H9 (cell line): ENCODE data around the gene AMBRA1. TPM values are rescaled to one million over a fixed set of nuclear protein-coding genes. Genes with fewer than 3 reads are reported as not detected.
A peak's percentile ranks its signal among the peaks of the same experiment; 100 is the strongest.

Experiments
- DNase-seq: peaks from one replicate; pipeline ENCODE4 v3.0.0-alpha.2; 2017
- H2AFZ ChIP-seq: one replicate; pipeline ENCODE4 v1.6.1; 2013; ENCODE audit warnings: mild to moderate bottlenecking, low read length, control low read depth, moderate library complexity
- H2AK5ac ChIP-seq: 2 replicates; pipeline ENCODE4 v1.6.1; 2013; ENCODE audit warnings: low read length, control low read depth, mixed read lengths; ENCODE audit not compliant: insufficient read length
- H2BK120ac ChIP-seq: one replicate; pipeline ENCODE4 v1.6.1; 2013; ENCODE audit warnings: low read depth, mild to moderate bottlenecking, low read length, control low read depth, inconsistent platforms; ENCODE audit not compliant: poor library complexity, severe bottlenecking
- H2BK12ac ChIP-seq: 2 replicates; pipeline ENCODE4 v1.6.1; 2013; ENCODE audit warnings: low read length, control low read depth, mixed read lengths, low read depth; ENCODE audit not compliant: insufficient read length
- H2BK15ac ChIP-seq: 2 replicates; pipeline ENCODE4 v1.6.1; 2013; ENCODE audit warnings: low read depth, low read length, control low read depth
- H2BK20ac ChIP-seq: one replicate; pipeline ENCODE4 v1.6.1; 2013; ENCODE audit warnings: low read depth, mild to moderate bottlenecking, low read length, control low read depth, inconsistent platforms; ENCODE audit not compliant: poor library complexity, severe bottlenecking
- H2BK5ac ChIP-seq: 2 replicates; pipeline ENCODE4 v1.6.1; 2013; ENCODE audit warnings: low read length, control low read depth, mixed read lengths; ENCODE audit not compliant: insufficient read length
- H3K14ac ChIP-seq: 2 replicates; pipeline ENCODE4 v1.6.1; 2013; ENCODE audit warnings: low read length, control low read depth; ENCODE audit not compliant: insufficient read depth
- H3K18ac ChIP-seq: 2 replicates; pipeline ENCODE4 v1.6.1; 2013; ENCODE audit warnings: low read depth, mild to moderate bottlenecking, mixed read lengths, low read length, control low read depth; ENCODE audit not compliant: insufficient read length
- H3K23ac ChIP-seq: 2 replicates; pipeline ENCODE4 v1.6.1; 2013; ENCODE audit warnings: low read length, control low read depth, mixed read lengths, low read depth; ENCODE audit not compliant: insufficient read length
- H3K23me2 ChIP-seq: 2 replicates; pipeline ENCODE4 v1.6.1; 2013; ENCODE audit warnings: low read depth, mild to moderate bottlenecking, mixed read lengths, low read length, control low read depth; ENCODE audit not compliant: insufficient read length, poor library complexity, severe bottlenecking
- H3K27ac ChIP-seq: 2 replicates; pipeline ENCODE4 v1.5.1; 2013; ENCODE audit warnings: low read length, control low read depth, mixed read lengths, low read depth; ENCODE audit not compliant: insufficient read length
- H3K27me3 ChIP-seq: 2 replicates; pipeline ENCODE4 v1.6.1; 2013; ENCODE audit warnings: low read length, control low read depth, inconsistent platforms; ENCODE audit not compliant: insufficient read depth
- H3K4ac ChIP-seq: 2 replicates; pipeline ENCODE4 v1.6.1; 2013; ENCODE audit warnings: low read depth, mild to moderate bottlenecking, control low read depth, inconsistent platforms, low read length, moderate library complexity
- H3K4me1 ChIP-seq: 2 replicates; pipeline ENCODE4 v1.6.1; 2013; ENCODE audit warnings: low read length, control low read depth, inconsistent platforms; ENCODE audit not compliant: insufficient read depth
- H3K4me2 ChIP-seq: 2 replicates; pipeline ENCODE4 v1.6.1; 2013; ENCODE audit warnings: low read length, control low read depth, mixed read lengths; ENCODE audit not compliant: insufficient read length, insufficient read depth
- H3K56ac ChIP-seq: 2 replicates; pipeline ENCODE4 v1.6.1; 2013; ENCODE audit warnings: low read depth, mild to moderate bottlenecking, mixed read lengths, low read length, control low read depth; ENCODE audit not compliant: insufficient read length
- H3K79me1 ChIP-seq: 2 replicates; pipeline ENCODE4 v1.6.1; 2013; ENCODE audit warnings: low read depth, mild to moderate bottlenecking, moderate library complexity, low read length, control low read depth, inconsistent platforms; ENCODE audit not compliant: insufficient read depth, poor library complexity, severe bottlenecking
- H3K79me2 ChIP-seq: 2 replicates; pipeline ENCODE4 v1.6.1; 2013; ENCODE audit warnings: low read length, control low read depth, inconsistent platforms; ENCODE audit not compliant: insufficient read depth
- H3K9ac ChIP-seq: 2 replicates; pipeline ENCODE4 v1.6.1; 2013; ENCODE audit warnings: low read length, control low read depth, mixed read lengths; ENCODE audit not compliant: insufficient read length; ENCODE audit errors: extremely low read depth
- H3K9me3 ChIP-seq: one replicate; pipeline ENCODE4 v1.6.1; 2013; ENCODE audit warnings: low read depth, low read length, inconsistent platforms; ENCODE audit not compliant: control insufficient read depth
- H3T11ph ChIP-seq: one replicate; pipeline ENCODE4 v1.6.1; 2013; ENCODE audit warnings: mild to moderate bottlenecking, low read length, control low read depth, inconsistent platforms
- H4K20me1 ChIP-seq: one replicate; pipeline ENCODE4 v1.6.1; 2013; ENCODE audit not compliant: control insufficient read depth, insufficient read length, insufficient read depth
- H4K5ac ChIP-seq: 2 replicates; pipeline ENCODE4 v1.6.1; 2013; ENCODE audit warnings: low read depth, mild to moderate bottlenecking, mixed read lengths, low read length, control low read depth; ENCODE audit not compliant: insufficient read length
- H4K8ac ChIP-seq: replicated peaks from 2 replicates; pipeline ENCODE4 v1.6.1; 2013; ENCODE audit warnings: low read length, control low read depth, mixed read lengths, low read depth; ENCODE audit not compliant: insufficient read length
- H4K91ac ChIP-seq: 2 replicates; pipeline ENCODE4 v1.6.1; 2013; ENCODE audit warnings: low read depth, mild to moderate bottlenecking, moderate library complexity, mixed read lengths, low read length, control low read depth; ENCODE audit not compliant: insufficient read length
- H3K27ac Mint-ChIP-seq, 3 experiments: 2 replicates in 2 of 3; 3 replicates in 1 of 3; pipeline ENCODE4 v1.8.0; 2020 to 2021; ENCODE audit warnings: mixed read lengths in 3 of 3, mild to moderate bottlenecking in 1 of 3, moderate library complexity in 1 of 3
- H3K27me3 Mint-ChIP-seq: 2 replicates; pipeline ENCODE4 v1.8.0; 2021; ENCODE audit warnings: low read depth, mild to moderate bottlenecking, moderate library complexity, mixed read lengths
- H3K36me3 Mint-ChIP-seq, 3 experiments: 2 replicates in 2 of 3; 3 replicates in 1 of 3; pipeline ENCODE4 v1.8.0; 2020 to 2021; ENCODE audit warnings: low read depth in 3 of 3, mixed read lengths in 3 of 3; ENCODE audit not compliant: insufficient read depth in 1 of 3
- H3K4me1 Mint-ChIP-seq, 2 experiments: 2 replicates each; pipeline ENCODE4 v1.8.0; 2020; ENCODE audit warnings: mixed read lengths in 2 of 2
- H3K4me3 Mint-ChIP-seq, 2 experiments: 2 replicates in 1 of 2; 3 replicates in 1 of 2; pipeline ENCODE4 v1.8.0; 2020 to 2021; ENCODE audit warnings: mild to moderate bottlenecking in 2 of 2, mixed read lengths in 2 of 2, moderate library complexity in 1 of 2
- H3K9me3 Mint-ChIP-seq, 2 experiments: 2 replicates in 1 of 2; 3 replicates in 1 of 2; pipeline ENCODE4 v1.8.0; 2020; ENCODE audit warnings: mild to moderate bottlenecking in 2 of 2, mixed read lengths in 2 of 2, moderate library complexity in 1 of 2
- CTCF ChIP-seq: fragments of 200-600 bp; sonication (generic); conservative IDR thresholded peaks from 3 replicates; pipeline ENCODE4 v1.8.0; 2021; ENCODE audit warnings: antibody characterized with exemption, mild to moderate bottlenecking
- WGBS: extraction: QIAGEN DNeasy Blood & Tissue Kit; methylation state at CpG from one replicate; pipeline ENCODE4 v1.1.7; 2013; ENCODE audit warnings: missing lambda C conversion rate, low lambda C conversion rate, mixed read lengths; ENCODE audit not compliant: insufficient read length; ENCODE audit errors: extremely low coverage; 5-methylcytosine and 5-hydroxymethylcytosine counted together
- total RNA-seq: library from RNA; stranded (reverse); gene quantifications from 2 replicates; pipeline ENCODE4 v1.2.1, GENCODE V29; 2021

AMBRA1 gene
- total RNA-seq, 1 experiment from 2014 or later: 37.5 TPM

- Mint-ChIP-seq H3K36me3 (peaks cover 3 to 11% (median 7%) of the 10 kb centered on the region in 3 experiments), H3K9me3 (no peaks in the 10 kb centered on the region), H3K4me1 (peaks cover 25 to 43% of the 10 kb centered on the region in 2 experiments), H3K27ac (0 out of 7 replicates have a peak overlapping the region, but pooled peaks of 1 of the 3 experiments have one; percentile 61), H3K4me3 (no peak overlapping the region), H3K27me3 (no peaks in the 10 kb centered on the region)
- Histone ChIP-seq H3K18ac (no peak overlapping the region), H3K9me3 (no peaks in the 10 kb centered on the region), H3K23me2 (no peaks in the 10 kb centered on the region), H2BK5ac (no peak overlapping the region), H3K27ac (no peak overlapping the region), H2AK5ac (no peak overlapping the region), H3K4me1 (no peaks in the 10 kb centered on the region; the same call in 1 of the 2 replicates), H3K4ac (no peak overlapping the region), H2AFZ (no peak overlapping the region), H3K4me2 (no peak overlapping the region), H2BK12ac (no peak overlapping the region), H4K5ac (no peak overlapping the region), H4K91ac (no peak overlapping the region), H2BK15ac (no peak overlapping the region), H3T11ph (no peak overlapping the region), H2BK20ac (no peak overlapping the region), H2BK120ac (no peak overlapping the region), H3K14ac (no peak overlapping the region; the same call in 1 of the 2 replicates), H3K23ac (no peak overlapping the region), H3K9ac (no peak overlapping the region), H3K79me2 (no peaks in the 10 kb centered on the region; the same call in 1 of the 2 replicates), H4K8ac (no peak overlapping the region), H4K20me1 (no peaks in the 10 kb centered on the region), H3K79me1 (no peaks in the 10 kb centered on the region), H3K27me3 (no peaks in the 10 kb centered on the region), H3K56ac (no peak overlapping the region)
- no peak for DNase-seq
- no CpG with 5 or more reads among the region's 9 CpGs for WGBS
- no peak for TF ChIP-seq CTCF
Observed at GRCh38 chr11:46364056-46364455, 229.8 kb downstream of the AMBRA1 start.
